ENCODE measurements around the gene MIF4GD.

GRCh38 chr17:75267411-75268232 is 3.4 kb downstream of the MIF4GD start:
- TF ChIP-seq EZH2 (IDR thresholded peaks at IDR 0.05; ENCODE audit: insufficient read depth, low read length) (no peak), CTCF (IDR thresholded peaks at IDR 0.05; ENCODE audit: insufficient read depth, low read depth, low read length) (no peak)
